Endometrial microvascular endothelial cells (primary cell): ENCODE measurements around the gene BMPR2. TPM values are rescaled to one million over a fixed set of nuclear protein-coding genes. Genes with fewer than 3 reads are reported as not detected.

ENCODE experiments used
- total RNA-seq: library from RNA; depleted of rRNA; stranded (reverse); fragments of >200 nt; gene quantifications from one replicate; pipeline ENCODE4 v1.2.3, GENCODE V29; 2015; ENCODE audit errors: inconsistent ontology term

The BMPR2 gene
- total RNA-seq, 1 donor from 2014 or later: 57.1 TPM

Other genes with a start within 250 kb of the BMPR2 start
- 110 TPM for gene SUMO1, start 137.7 kb upstream of the BMPR2 start, total RNA-seq
- gene NOP58, start 110.6 kb upstream of the BMPR2 start, total RNA-seq: 139 TPM